Esophagus (tissue), 2 donors: ENCODE data around the gene HARS2. TPM values are rescaled to one million over a fixed set of nuclear protein-coding genes. Genes with fewer than 3 reads are reported as not detected.
"Not testable (repeated sequence)": the region's sequence is repeated elsewhere in the genome, so short reads cannot be mapped to it uniquely, and the experiment has no call there.

Experiments
- H3K27ac ChIP-seq, 2 donors: one replicate each; pipeline ENCODE4 v1.5.1; 2013; ENCODE audit warnings: low read depth in 2 of 2, mild to moderate bottlenecking in 2 of 2, inconsistent platforms in 1 of 2, low read length in 1 of 2, moderate library complexity in 1 of 2
- H3K27me3 ChIP-seq, 2 donors: one replicate each; pipeline ENCODE4 v1.6.1; 2013; ENCODE audit warnings: low read length in 2 of 2, control low read depth in 1 of 2, mild to moderate bottlenecking in 1 of 2; ENCODE audit not compliant: insufficient read depth in 2 of 2, control insufficient read depth in 1 of 2
- H3K36me3 ChIP-seq, 2 donors: one replicate each; pipeline ENCODE4 v1.6.1; 2013; ENCODE audit warnings: low read length in 1 of 2; ENCODE audit not compliant: control insufficient read depth in 2 of 2, insufficient read depth in 2 of 2
- H3K4me1 ChIP-seq, 2 donors: one replicate each; pipeline ENCODE4 v1.6.1; 2013; ENCODE audit warnings: low read length in 1 of 2; ENCODE audit not compliant: control insufficient read depth in 2 of 2, insufficient read depth in 2 of 2
- H3K4me3 ChIP-seq, 2 donors: one replicate each; pipeline ENCODE4 v1.5.1; 2013; ENCODE audit warnings: low read length in 2 of 2, mild to moderate bottlenecking in 2 of 2, low read depth in 1 of 2, moderate library complexity in 1 of 2
- H3K9me3 ChIP-seq, 2 donors: one replicate each; pipeline ENCODE4 v1.6.1; 2013; ENCODE audit warnings: mild to moderate bottlenecking in 2 of 2, low read depth in 1 of 2, low read length in 1 of 2, moderate library complexity in 1 of 2; ENCODE audit not compliant: control insufficient read depth in 2 of 2, insufficient read depth in 1 of 2
- WGBS, 2 donors: extraction: QIAGEN DNeasy Blood & Tissue Kit; methylation state at CpG; one replicate each; pipeline ENCODE4 v1.1.7; 2013; 5-methylcytosine and 5-hydroxymethylcytosine counted together
- polyA plus RNA-seq, 2 donors: library from polyadenylated mRNA; stranded (reverse); fragments of 200-250 nt; gene quantifications; one replicate each; pipeline ENCODE4 v1.2.3, GENCODE V29; 2013
- donor health status: healthy with polysubstance abuse.
- donor health status: Bipolar disorder and iron deficiency.

HARS2 gene, protein sequence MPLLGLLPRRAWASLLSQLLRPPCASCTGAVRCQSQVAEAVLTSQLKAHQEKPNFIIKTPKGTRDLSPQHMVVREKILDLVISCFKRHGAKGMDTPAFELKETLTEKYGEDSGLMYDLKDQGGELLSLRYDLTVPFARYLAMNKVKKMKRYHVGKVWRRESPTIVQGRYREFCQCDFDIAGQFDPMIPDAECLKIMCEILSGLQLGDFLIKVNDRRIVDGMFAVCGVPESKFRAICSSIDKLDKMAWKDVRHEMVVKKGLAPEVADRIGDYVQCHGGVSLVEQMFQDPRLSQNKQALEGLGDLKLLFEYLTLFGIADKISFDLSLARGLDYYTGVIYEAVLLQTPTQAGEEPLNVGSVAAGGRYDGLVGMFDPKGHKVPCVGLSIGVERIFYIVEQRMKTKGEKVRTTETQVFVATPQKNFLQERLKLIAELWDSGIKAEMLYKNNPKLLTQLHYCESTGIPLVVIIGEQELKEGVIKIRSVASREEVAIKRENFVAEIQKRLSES
- 10 to 100 TPM; 13.9 to 17.6 TPM for polyA plus RNA-seq

DNA sequence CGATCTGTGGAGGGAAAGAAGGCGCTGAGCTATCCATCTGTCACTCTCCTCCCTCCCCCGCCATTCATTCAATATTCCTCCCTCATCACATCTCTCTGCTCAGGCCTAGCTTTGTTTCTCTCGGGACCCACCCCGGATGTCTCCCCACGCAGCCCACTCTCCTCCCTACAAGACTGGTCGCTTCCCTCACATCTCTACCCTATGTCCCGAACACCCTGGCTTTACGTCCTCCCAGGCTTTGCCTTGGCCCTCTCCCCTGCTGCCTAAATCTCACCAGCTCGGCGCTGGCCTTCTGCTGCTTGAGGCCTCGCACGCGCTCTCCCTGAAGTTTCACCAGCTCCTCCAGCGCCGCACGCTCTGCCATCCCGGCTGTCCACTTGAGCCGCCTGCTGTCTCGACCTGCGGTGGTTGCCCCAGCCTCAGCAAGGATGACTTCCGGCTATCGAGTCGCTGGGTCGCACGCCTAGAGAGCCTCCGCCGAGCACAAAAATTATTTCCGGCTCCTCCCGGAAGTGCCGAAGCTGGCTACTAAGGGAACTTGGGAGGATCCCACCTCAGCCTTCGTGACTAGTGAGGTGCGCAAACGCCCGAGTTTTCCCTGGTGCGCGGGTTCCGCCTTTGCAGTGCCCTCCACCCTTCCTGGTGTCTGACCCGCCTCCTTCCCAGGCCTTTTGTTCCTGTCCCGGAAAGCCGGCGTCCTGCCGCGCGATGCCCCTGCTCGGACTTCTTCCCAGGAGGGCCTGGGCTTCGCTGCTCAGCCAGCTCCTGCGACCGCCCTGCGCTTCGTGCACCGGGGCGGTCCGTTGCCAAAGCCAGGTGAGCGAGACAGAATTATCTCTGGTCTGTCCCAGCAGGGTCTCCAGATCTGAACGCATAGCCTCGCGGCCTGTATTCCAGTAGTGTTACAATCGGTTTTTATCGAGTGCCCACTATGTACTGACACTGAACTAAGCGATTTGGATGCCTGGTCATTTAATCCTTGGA is at the start of gene HARS2, which contains the start of gene HARS1:
Gene HARS2 (plus strand): TSS at position 515 of the 984 bp plus-strand sequence. CDS start 194 bp downstream, at position 709.
Gene HARS1 (minus strand): TSS at position 430 of the 984 bp plus-strand sequence. CDS start 66 bp downstream, at position 364.
- H3K9me3 ChIP-seq, result no peaks in the 10 kb centered on the region
- H3K4me1 ChIP-seq, result peaks cover 0 to 2% of the 10 kb centered on the region in 2 donors
- peak within 1 kb of the TSS; percentile 84 to 91 for H3K4me3 ChIP-seq
- peak within 1 kb of the TSS; percentile 92 to 99 for H3K27ac ChIP-seq
- H3K36me3 ChIP-seq, result peaks cover 4 to 13% of the 10 kb centered on the region in 2 donors
- 0 to 1% methylated on average over 60 to 61 of the region's 61 CpGs for WGBS, 2 donors
- H3K27me3 ChIP-seq, result no peaks in the 10 kb centered on the region

GRCh38 chr5:140641716-140642115 is 49.5 kb upstream of the HARS2 start:
- no peaks in the 10 kb centered on the region for H3K27me3 ChIP-seq
- no peak overlapping the region for H3K27ac ChIP-seq
- peaks cover 4 to 17% of the 10 kb centered on the region in 2 donors for H3K36me3 ChIP-seq
- no peaks in the 10 kb centered on the region for H3K9me3 ChIP-seq
- H3K4me3 ChIP-seq, result no peak overlapping the region
- H3K4me1 ChIP-seq, result peaks cover 0 to 3% of the 10 kb centered on the region in 2 donors
- WGBS, 2 donors, result 88 to 89% methylated on average over 8 of the region's 8 CpGs

DNA sequence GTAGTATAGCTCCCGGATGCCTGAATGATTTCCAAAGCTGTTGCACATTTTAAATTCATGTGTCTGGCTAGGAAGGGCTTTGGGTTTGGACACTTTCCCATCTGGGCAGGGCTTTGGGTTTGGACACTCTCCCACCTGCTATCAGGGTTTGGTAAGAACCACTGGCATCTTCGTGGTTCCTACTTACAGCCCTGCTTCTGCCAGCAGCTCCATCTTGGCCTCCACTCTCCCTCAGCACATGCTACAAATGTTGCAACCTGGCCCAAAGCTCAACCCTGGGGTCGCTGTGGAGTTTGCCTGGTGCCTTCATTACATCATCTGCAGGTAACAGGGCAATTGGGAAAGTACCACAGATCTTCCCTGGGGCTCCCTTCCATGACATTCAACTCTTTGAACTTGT is 48.5 kb upstream of the HARS2 start:
- Histone ChIP-seq H3K36me3 (peaks cover 4 to 17% of the 10 kb centered on the region in 2 donors), H3K4me1 (peaks cover 0 to 3% of the 10 kb centered on the region in 2 donors), H3K9me3 (no peaks in the 10 kb centered on the region), H3K27me3 (no peaks in the 10 kb centered on the region), H3K4me3 (no peak overlapping the region), H3K27ac (no peak overlapping the region)
- WGBS, 2 donors, result 45 to 49% methylated on average over 3 of the region's 3 CpGs

DNA sequence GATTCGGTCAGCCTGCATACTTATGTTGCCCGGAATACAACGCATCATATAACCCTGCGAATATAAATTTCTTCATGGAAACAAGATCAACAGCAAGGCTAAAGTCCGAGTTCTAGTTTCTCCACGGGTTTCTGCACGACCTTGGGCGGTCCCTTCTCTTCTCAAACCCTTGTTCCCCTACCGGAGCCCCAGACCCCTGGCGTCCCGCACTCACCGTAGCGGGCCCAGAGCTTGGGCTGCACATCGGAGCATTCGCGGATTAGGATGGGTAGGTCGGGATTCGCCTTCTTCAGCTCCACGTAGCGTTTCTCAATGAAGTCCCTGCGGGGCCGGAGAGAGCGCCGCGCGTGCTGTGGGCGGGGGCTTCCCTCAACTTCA is 44.2 kb upstream of the HARS2 start:
- WGBS, 2 donors, result 0% methylated on average over 27 of the region's 27 CpGs
- Histone ChIP-seq H3K27me3 (no peaks in the 10 kb centered on the region), H3K27ac (peak overlapping the region; percentile 73 to 89), H3K4me3 (peak overlapping the region; percentile 84 to 91), H3K4me1 (peaks cover 0 to 3% of the 10 kb centered on the region in 2 donors), H3K9me3 (no peaks in the 10 kb centered on the region), H3K36me3 (peaks cover 4 to 18% of the 10 kb centered on the region in 2 donors)

GRCh38 chr5:140658870-140659269 is 32.4 kb upstream of the HARS2 start:
- Histone ChIP-seq H3K4me1 (no peaks in the 10 kb centered on the region), H3K27ac (no peak overlapping the region), H3K27me3 (no peaks in the 10 kb centered on the region), H3K9me3 (no peaks in the 10 kb centered on the region), H3K36me3 (peaks cover 43 to 44% of the 10 kb centered on the region in 2 donors), H3K4me3 (no peak overlapping the region)
- 98 to 99% methylated on average over 17 of the region's 17 CpGs for WGBS, 2 donors

DNA sequence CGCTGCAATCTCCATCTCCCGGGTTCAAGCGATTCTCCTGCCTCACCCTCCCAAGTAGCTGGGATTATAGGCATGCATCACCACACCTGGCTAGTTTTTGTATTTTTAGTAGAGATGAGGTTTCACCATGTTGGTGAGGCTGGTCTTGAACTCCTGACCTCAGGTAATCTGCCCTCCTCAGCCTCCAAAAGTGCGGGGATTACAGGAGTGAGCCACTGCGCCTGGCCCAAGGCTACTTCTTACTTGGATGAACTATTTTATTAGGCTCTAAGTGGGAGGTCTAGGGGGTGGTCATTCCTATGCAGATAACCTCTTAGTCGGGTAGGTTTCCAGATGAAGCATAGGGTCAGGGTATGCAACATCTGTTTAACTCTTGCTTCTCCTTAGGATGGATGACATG is 30.9 kb upstream of the HARS2 start:
- H3K36me3 ChIP-seq, result peaks cover 37 to 42% of the 10 kb centered on the region in 2 donors
- not testable (repeated sequence) for H3K9me3 ChIP-seq, H3K4me1 ChIP-seq, H3K4me3 ChIP-seq, H3K27ac ChIP-seq, H3K27me3 ChIP-seq
- WGBS, 2 donors, result 87 to 89% methylated on average over 6 of the region's 6 CpGs

GRCh38 chr5:140664030-140664358 is 27.3 kb upstream of the HARS2 start:
- peak overlapping the region; percentile 95 to 98 for H3K4me3 ChIP-seq
- peak overlapping the region; percentile 99 for H3K27ac ChIP-seq
- peaks cover 31 to 41% of the 10 kb centered on the region in 2 donors for H3K36me3 ChIP-seq
- peaks cover 0 to 7% of the 10 kb centered on the region in 2 donors for H3K4me1 ChIP-seq
- WGBS, 2 donors, result 8 to 11% methylated on average over 18 of the region's 18 CpGs
- H3K9me3 ChIP-seq, result no peaks in the 10 kb centered on the region
- H3K27me3 ChIP-seq, result no peaks in the 10 kb centered on the region

DNA sequence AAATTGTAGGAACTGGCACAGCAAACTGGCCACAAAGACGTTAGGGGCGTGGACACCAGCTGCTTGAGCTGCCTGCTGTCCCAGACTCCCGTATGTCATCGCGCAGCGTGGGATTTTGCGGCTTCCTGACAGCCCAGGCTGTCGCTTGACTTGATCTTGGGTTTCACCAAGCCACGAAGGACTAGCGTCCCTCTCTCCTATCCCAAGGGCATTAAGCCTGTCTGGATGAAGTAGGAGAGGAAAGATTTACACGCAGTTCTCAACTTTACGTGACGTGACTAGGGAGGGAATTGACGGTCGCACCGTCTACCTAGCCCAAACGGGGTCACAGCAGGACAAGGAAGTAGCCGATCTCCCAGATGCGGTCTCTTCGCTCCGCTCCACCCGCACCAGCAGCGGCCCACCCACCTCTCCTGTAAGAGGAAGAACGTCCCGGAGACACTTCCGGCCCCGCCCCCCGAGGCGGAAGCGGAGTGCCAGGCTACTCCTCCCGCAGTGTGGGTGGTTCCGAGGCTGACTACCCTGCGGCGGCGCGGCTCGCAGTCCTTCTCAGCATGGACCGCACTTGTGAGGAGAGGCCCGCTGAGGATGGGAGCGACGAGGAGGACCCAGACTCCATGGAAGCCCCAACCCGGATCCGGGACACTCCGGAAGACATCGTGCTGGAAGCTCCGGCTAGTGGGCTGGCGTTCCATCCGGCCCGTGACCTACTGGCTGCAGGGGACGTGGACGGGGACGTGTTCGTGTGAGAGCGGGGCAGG is 26.7 kb upstream of the HARS2 start, which contains the start of gene WDR55:
Gene WDR55 (plus strand): TSS at position 546 of the 761 bp plus-strand sequence. CDS start 9 bp downstream, at position 555.
- H3K27ac ChIP-seq, result peak within 1 kb of the TSS; percentile 99
- H3K4me3 ChIP-seq, result peak within 1 kb of the TSS; percentile 95 to 98
- peaks cover 0 to 7% of the 10 kb centered on the region in 2 donors for H3K4me1 ChIP-seq
- H3K27me3 ChIP-seq, result no peaks in the 10 kb centered on the region
- H3K36me3 ChIP-seq, result peaks cover 31 to 42% of the 10 kb centered on the region in 2 donors
- 0% methylated on average over 54 of the region's 54 CpGs for WGBS, 2 donors
- H3K9me3 ChIP-seq, result no peaks in the 10 kb centered on the region
